GM06990 (cell line): Measurements from ENCODE around the gene HOMER1.
A peak's percentile ranks its signal among the peaks of the same experiment; 100 is the strongest.

ENCODE experiments used
- DNase-seq: peaks from one replicate; pipeline ENCODE4 v3.0.0-alpha.2; 2011; ENCODE audit not compliant: insufficient read length; ENCODE audit errors: extremely low read depth
- H3K27me3 ChIP-seq: replicated peaks from 2 replicates; pipeline ENCODE4 v1.6.0; 2011; ENCODE audit warnings: low read length; ENCODE audit not compliant: control insufficient read depth, insufficient read depth
- H3K36me3 ChIP-seq: 2 replicates; pipeline ENCODE4 v1.5.1; 2011; ENCODE audit warnings: low read length; ENCODE audit not compliant: control insufficient read depth, insufficient read depth
- H3K4me3 ChIP-seq: replicated peaks from 2 replicates; pipeline ENCODE4 v1.5.1; 2011; ENCODE audit warnings: low read depth, mild to moderate bottlenecking, control low read depth, low read length
- TF ChIP-seq, protein P1 (sequence below): IDR thresholded peaks from 2 replicates; pipeline ENCODE4 v1.5.1; 2011; ENCODE audit warnings: low read length, control low read depth, mild to moderate bottlenecking, inconsistent platforms; ENCODE audit not compliant: insufficient read depth, poor library complexity, severe bottlenecking

Gene HOMER1, protein sequence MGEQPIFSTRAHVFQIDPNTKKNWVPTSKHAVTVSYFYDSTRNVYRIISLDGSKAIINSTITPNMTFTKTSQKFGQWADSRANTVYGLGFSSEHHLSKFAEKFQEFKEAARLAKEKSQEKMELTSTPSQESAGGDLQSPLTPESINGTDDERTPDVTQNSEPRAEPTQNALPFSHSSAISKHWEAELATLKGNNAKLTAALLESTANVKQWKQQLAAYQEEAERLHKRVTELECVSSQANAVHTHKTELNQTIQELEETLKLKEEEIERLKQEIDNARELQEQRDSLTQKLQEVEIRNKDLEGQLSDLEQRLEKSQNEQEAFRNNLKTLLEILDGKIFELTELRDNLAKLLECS

DNA sequence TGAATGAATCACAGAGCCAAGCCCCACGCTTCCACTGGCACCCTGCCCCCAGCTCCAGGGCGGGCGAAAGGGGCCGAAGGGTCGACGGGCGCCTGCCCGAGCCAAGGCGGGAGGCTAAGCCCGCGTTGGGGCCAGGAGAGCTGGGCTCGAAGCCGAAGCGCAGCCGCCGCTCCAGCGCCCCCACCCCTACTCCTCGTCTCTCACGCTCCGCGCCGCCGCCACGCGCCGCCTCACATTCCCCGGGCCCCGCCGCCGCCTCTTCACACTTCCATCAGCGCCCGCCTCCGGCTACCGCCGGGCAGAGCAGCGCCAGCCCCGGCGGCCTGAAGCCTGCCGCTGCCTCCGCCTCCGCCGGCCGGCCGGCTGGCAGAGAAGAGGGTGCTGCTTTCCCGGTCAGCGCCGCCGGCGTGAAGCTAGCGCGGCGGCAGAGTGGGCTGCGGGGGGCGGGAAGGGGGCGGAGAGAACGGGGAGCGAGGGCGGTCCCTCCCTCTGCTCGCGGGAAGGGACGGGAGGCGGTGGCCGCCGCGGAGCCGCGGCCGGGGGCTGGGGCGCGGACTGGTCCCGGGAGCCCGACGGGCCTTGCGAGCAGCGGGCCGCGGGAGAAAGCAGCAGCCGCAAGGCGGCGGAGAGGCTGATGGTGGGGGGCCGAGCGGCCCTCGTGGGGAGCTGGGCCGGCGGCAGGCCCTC is at the start of gene HOMER1:
Gene HOMER1 (minus strand): TSS at position 431 of the 687 bp plus-strand sequence. CDS start 1,360 bp downstream, outside the sequence.
- TF ChIP-seq, protein P1, sequence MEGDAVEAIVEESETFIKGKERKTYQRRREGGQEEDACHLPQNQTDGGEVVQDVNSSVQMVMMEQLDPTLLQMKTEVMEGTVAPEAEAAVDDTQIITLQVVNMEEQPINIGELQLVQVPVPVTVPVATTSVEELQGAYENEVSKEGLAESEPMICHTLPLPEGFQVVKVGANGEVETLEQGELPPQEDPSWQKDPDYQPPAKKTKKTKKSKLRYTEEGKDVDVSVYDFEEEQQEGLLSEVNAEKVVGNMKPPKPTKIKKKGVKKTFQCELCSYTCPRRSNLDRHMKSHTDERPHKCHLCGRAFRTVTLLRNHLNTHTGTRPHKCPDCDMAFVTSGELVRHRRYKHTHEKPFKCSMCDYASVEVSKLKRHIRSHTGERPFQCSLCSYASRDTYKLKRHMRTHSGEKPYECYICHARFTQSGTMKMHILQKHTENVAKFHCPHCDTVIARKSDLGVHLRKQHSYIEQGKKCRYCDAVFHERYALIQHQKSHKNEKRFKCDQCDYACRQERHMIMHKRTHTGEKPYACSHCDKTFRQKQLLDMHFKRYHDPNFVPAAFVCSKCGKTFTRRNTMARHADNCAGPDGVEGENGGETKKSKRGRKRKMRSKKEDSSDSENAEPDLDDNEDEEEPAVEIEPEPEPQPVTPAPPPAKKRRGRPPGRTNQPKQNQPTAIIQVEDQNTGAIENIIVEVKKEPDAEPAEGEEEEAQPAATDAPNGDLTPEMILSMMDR, result no peak
- Histone ChIP-seq H3K27me3 (no peaks in the 10 kb centered on the region), H3K36me3 (no peaks in the 10 kb centered on the region), H3K4me3 (peak within 1 kb of the TSS; percentile 70)
- DNase-seq, result peak; percentile 88

DNA sequence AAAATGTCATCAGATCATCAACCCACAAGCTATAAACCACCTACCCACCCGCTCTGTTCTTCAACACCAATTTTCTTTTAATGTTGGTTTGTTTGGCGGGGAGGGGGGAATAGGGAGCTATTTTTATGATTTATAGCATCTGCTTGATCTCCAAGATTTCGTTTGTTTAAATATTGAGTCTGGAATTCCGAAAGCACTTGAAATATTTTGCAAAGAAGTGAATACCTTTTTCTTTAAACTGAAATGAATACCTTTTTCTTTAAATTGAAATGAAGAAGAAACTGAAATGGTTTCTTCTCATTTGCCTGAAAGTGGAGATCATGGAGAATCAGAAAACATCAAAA is 49.3 kb upstream of the HOMER1 start:
- no peaks in the 10 kb centered on the region for H3K36me3 ChIP-seq
- DNase-seq, result no peak
- no peaks in the 10 kb centered on the region for H3K27me3 ChIP-seq
- TF ChIP-seq, protein P1, result no peak
- no peak overlapping the region for H3K4me3 ChIP-seq

- H3K27me3 ChIP-seq, result no peaks in the 10 kb centered on the region
- H3K36me3 ChIP-seq, result no peaks in the 10 kb centered on the region
- TF ChIP-seq, protein P1, result no peak
- no peak for DNase-seq
- H3K4me3 ChIP-seq, result no peak overlapping the region
Observed at GRCh38 chr5:79562351-79563246, 48.7 kb upstream of the HOMER1 start.

DNA sequence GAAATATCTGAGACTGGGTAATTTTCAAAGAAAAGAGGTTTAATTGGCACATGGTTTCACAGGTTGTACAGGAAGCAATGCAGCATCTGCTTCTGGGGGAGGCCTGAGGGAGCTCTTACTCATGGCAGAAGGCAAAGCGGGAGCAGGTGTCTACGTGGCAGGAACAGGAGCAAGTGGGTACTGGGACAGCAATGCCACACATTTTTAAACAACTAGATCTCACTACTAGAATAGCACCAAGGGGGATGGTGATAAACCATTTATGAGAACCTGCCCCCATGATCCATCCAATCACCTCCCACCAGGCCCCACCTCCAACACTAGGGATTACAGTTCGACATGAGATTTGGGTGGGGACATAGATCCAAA is 47.6 kb upstream of the HOMER1 start:
- TF ChIP-seq, protein P1, result no peak
- Histone ChIP-seq H3K4me3 (no peak overlapping the region), H3K36me3 (no peaks in the 10 kb centered on the region), H3K27me3 (no peaks in the 10 kb centered on the region)
- no peak for DNase-seq

DNA sequence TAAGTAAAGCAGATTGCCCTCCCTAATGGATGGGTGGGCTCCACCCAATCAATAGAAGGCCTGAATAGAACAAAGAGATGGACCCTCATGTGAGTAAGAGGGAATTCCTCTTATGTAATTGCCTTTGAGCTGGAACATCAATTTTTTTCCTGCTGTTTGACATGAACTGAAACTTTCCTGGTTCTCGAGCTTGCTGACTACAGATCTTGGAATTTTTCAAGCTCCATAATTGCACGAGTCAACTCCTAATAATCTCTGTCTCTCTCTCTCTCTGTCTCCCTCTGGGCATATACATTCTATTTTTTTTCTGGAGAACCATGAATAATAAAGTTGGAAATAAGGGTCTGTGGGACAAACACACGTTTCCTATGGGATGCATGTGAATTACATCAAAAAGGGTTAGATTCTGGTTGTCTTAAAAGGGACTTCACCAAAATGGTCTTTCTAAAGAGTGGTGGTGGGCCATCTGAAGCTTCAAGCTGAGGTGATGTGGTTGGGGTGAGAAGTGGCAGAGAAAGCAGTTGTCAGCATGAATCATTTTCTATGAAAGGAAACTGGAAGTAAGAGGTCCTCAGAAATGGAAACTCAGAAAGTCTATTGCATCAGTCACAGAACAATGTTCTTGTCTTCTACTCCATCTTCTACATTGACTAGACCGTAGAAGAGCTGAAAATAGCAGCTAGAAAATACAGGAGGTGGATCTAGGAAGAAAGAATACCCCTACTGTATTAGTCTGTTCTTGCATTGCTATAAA is 47.0 kb upstream of the HOMER1 start:
- TF ChIP-seq, protein P1, result no peak
- Histone ChIP-seq H3K36me3 (no peaks in the 10 kb centered on the region), H3K27me3 (no peaks in the 10 kb centered on the region), H3K4me3 (no peak overlapping the region)
- peak; percentile 61 for DNase-seq
